ENCODE data around the gene POMT2. TPM values are rescaled to one million over a fixed set of nuclear protein-coding genes. Genes with fewer than 3 reads are reported as not detected.
"Not testable (repeated sequence)": the region's sequence is repeated elsewhere in the genome, so short reads cannot be mapped to it uniquely, and the experiment has no call there.

The POMT2 gene
- total RNA-seq, 1 donor from 2014 or later = 46.1 TPM

DNA sequence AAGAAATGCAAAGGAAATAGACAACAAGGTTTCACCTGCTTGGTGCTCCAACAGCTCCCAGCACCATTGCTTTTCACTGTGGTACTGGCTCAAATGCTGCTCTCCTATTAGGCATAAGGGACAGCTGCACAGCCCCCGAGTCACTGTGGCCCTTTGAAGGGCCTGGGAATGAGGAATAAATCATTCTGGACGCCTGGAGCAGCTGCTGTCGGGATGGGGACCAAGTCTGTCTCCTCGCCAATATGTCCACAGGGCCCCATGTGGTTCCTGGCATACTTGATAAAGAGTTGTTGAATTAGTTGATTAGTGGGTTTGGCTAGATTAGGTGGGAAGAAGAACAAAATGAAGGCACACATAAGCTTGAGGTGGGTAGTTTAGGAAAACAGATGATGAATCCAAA lies 36.6 kb downstream of the POMT2 start:
- Mint-ChIP-seq H3K36me3 (peaks cover 36% of the 10 kb centered on the region), H3K27me3 (ENCODE audit: low read depth) (no peaks in the 10 kb centered on the region), H3K27ac (no peak overlapping the region), H3K4me3 (no peak overlapping the region), H3K4me1 (no peaks in the 10 kb centered on the region), H3K9me3 (no peaks in the 10 kb centered on the region)
- TF ChIP-seq, protein P1, sequence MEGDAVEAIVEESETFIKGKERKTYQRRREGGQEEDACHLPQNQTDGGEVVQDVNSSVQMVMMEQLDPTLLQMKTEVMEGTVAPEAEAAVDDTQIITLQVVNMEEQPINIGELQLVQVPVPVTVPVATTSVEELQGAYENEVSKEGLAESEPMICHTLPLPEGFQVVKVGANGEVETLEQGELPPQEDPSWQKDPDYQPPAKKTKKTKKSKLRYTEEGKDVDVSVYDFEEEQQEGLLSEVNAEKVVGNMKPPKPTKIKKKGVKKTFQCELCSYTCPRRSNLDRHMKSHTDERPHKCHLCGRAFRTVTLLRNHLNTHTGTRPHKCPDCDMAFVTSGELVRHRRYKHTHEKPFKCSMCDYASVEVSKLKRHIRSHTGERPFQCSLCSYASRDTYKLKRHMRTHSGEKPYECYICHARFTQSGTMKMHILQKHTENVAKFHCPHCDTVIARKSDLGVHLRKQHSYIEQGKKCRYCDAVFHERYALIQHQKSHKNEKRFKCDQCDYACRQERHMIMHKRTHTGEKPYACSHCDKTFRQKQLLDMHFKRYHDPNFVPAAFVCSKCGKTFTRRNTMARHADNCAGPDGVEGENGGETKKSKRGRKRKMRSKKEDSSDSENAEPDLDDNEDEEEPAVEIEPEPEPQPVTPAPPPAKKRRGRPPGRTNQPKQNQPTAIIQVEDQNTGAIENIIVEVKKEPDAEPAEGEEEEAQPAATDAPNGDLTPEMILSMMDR (IDR thresholded peaks at IDR 0.05; ENCODE audit: unreplicated experiment) = no peak
- DNase-seq (ENCODE audit: low spot score in 2 of 2, unreplicated experiment in 2 of 2) = no peak

DNA sequence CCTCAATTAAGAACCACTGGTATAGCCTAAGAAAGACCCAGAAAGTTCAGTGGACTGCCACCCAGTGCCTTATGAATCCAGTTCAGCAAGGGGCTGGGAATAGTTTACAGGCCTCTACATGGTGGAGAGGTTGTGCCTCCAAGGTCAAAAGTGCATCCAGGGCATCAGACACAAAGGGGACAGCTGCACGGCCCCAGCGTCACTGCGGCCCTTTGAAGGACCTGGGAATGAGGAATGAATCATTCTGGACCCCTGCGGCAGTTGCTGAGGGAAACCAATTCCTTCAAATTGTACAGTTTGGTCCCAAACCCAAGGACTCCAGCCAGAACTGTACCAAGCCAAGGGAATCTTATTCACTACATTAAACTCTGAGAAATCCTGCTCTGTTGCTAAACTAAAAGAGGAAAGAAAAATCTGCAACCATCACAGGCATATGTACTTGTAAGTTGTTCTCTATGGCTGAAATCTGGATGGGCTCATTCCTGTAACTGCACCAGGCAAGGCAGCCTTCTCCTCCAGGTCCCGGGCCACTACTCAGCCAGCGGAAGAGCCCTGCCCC lies 38.8 kb downstream of the POMT2 start:
- DNase-seq (ENCODE audit: low spot score in 2 of 2, unreplicated experiment in 2 of 2) = no peak
- TF ChIP-seq, protein P1 (IDR thresholded peaks at IDR 0.05; ENCODE audit: unreplicated experiment) = no peak
- H3K27me3 Mint-ChIP-seq (ENCODE audit: low read depth) = no peaks in the 10 kb centered on the region
- H3K4me1 Mint-ChIP-seq = no peaks in the 10 kb centered on the region
- H3K4me3 Mint-ChIP-seq = no peak overlapping the region
- peaks cover 32% of the 10 kb centered on the region for H3K36me3 Mint-ChIP-seq
- H3K9me3 Mint-ChIP-seq = no peaks in the 10 kb centered on the region
- H3K27ac Mint-ChIP-seq = no peak overlapping the region

DNA sequence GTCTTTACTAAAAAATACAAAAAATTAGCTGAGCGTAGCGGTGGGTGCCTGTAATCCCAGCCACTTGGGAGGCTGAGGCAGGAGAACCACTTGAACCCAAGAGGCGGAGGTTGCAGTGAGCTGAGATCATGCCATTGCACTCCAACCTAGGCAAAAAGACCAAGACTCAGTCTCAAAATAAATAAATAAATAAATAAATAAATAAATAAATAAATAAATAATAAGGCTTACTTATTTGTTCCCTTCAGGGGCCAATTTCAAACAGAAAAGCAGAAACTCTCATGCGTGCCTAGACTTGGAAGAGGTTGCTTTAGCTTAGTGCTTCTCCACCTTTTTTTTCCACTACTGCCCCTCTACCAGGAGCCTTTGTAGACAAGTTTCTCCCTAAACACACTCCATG lies 39.8 kb downstream of the POMT2 start:
- H3K27ac Mint-ChIP-seq; H3K27me3 Mint-ChIP-seq (ENCODE audit: low read depth); H3K4me1 Mint-ChIP-seq; H3K4me3 Mint-ChIP-seq; H3K9me3 Mint-ChIP-seq; DNase-seq (ENCODE audit: low spot score in 2 of 2, unreplicated experiment in 2 of 2): not testable (repeated sequence)
- H3K36me3 Mint-ChIP-seq = peaks cover 23% of the 10 kb centered on the region

DNA sequence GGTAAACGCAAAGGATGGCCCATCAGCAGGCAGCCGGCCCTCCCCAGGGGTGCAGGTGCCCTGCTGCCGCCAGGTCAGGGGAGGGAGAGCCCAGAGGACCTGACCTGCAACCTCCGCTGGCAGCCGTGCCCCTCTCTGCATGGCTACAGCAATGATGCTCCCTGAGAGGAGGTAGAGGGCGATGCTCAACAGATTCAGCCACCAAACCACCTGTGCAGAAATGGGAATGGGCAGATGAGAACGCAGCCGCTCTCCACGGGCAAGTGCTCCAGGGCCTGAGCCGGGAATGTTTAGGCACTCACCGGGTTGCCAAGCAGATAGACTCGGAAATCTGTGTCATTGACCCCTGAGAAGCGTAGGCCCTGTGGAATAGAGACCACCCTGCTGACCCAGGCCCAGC lies 41.0 kb downstream of the POMT2 start:
- H3K27me3 Mint-ChIP-seq (ENCODE audit: low read depth) = no peaks in the 10 kb centered on the region
- no peak overlapping the region for H3K4me3 Mint-ChIP-seq
- no peaks in the 10 kb centered on the region for H3K9me3 Mint-ChIP-seq
- H3K4me1 Mint-ChIP-seq = no peaks in the 10 kb centered on the region
- H3K36me3 Mint-ChIP-seq = peaks cover 14% of the 10 kb centered on the region
- DNase-seq (ENCODE audit: low spot score in 2 of 2, unreplicated experiment in 2 of 2) = no peak
- TF ChIP-seq, protein P1 (IDR thresholded peaks at IDR 0.05; ENCODE audit: unreplicated experiment) = no peak
- H3K27ac Mint-ChIP-seq = no peak overlapping the region

DNA sequence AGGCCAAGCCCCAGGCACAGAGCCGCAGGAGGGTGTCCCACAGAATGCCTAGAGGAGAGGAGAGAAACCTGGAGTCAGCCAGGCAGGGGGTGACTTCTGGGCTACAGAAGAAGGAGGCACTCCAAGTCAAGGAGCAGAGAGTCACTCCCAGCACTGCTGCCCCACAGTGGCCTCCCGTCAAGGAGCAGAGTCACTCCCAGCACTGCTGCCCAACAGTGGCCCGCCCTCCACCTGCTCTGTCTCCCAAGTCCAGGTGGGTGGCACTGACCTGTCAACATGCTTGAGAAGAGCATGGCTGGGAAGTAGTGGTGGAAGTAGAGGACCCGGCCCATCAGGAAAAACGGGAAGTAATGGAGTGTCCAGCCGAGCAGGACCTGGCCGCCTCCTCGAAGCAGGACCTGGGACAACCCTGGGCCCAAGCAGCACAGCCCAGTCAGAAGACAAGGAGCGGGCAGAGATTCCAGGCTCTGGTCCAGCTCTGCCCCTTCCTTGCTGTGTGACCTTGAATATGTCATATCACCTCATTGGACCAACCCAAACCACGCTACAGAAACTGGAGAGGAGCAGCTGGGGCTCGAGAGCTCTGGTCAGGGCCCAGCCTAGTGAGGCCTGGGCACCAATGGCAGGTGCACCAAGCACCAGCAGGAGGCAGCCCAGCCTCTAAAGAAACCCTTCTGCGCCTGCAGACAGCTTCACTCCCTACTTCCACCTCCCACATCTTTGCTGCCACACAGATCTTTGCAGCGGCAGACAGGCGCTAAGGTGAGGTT lies 42.0 kb downstream of the POMT2 start:
- DNase-seq (ENCODE audit: low spot score in 2 of 2, unreplicated experiment in 2 of 2) = no peak
- H3K4me3 Mint-ChIP-seq = no peak overlapping the region
- H3K4me1 Mint-ChIP-seq = no peaks in the 10 kb centered on the region
- TF ChIP-seq, protein P1 (IDR thresholded peaks at IDR 0.05; ENCODE audit: unreplicated experiment) = no peak
- no peak overlapping the region for H3K27ac Mint-ChIP-seq
- no peaks in the 10 kb centered on the region for H3K9me3 Mint-ChIP-seq
- H3K27me3 Mint-ChIP-seq (ENCODE audit: low read depth) = peaks cover 2% of the 10 kb centered on the region
- H3K36me3 Mint-ChIP-seq = peaks cover 11% of the 10 kb centered on the region

DNA sequence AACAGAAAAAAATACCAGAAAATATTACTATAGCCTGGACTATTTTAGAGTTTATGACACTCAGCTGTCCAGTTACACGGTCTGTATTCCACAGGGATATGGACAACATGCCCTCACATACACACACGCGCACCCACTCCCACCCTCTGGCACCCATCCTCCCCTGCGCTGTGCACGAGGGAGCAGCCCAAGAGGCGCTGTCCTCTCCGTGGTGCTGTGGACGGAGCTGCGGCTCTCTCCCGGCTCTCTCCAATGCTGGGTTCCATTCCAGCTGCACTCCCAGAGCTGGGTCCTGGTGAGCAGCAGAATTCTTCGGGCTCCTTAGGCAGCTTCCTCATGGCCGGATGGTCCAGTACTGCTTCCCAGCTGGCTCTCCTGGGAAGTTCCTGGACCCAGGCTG lies 43.7 kb downstream of the POMT2 start:
- Mint-ChIP-seq H3K9me3 (no peaks in the 10 kb centered on the region), H3K4me1 (no peaks in the 10 kb centered on the region), H3K27ac (no peak overlapping the region), H3K27me3 (ENCODE audit: low read depth) (peaks cover 19% of the 10 kb centered on the region), H3K36me3 (peaks cover 12% of the 10 kb centered on the region), H3K4me3 (no peak overlapping the region)
- no peak for DNase-seq (ENCODE audit: low spot score in 2 of 2, unreplicated experiment in 2 of 2)
- TF ChIP-seq, protein P1 (IDR thresholded peaks at IDR 0.05; ENCODE audit: unreplicated experiment) = no peak

Measured in mesothelial cell of epicardium (in vitro differentiated cells).